Fibroblast of lung (primary cell): Measurements from ENCODE around the gene TTC9C. TPM values are rescaled to one million over a fixed set of nuclear protein-coding genes. Genes with fewer than 3 reads are reported as not detected.

Experiments
- DNase-seq, 2 donors: peaks; one replicate each; pipeline versions ENCODE4 v3.0.0 to v3.0.0-alpha.2; 2010; ENCODE audit warnings: low read depth in 2 of 2
- H2AFZ ChIP-seq: 2 replicates; pipeline ENCODE4 v1.5.1; 2012; ENCODE audit warnings: low read length, control low read depth, inconsistent platforms
- H3K27ac ChIP-seq: 2 replicates; pipeline ENCODE4 v1.5.1; 2011; ENCODE audit warnings: low read length, control low read depth; ENCODE audit not compliant: insufficient read depth
- H3K27me3 ChIP-seq: 2 replicates; pipeline ENCODE4 v1.5.1; 2011; ENCODE audit warnings: mild to moderate bottlenecking, low read length; ENCODE audit not compliant: control insufficient read depth, insufficient read depth
- H3K36me3 ChIP-seq: 2 replicates; pipeline ENCODE4 v1.5.1; 2011; ENCODE audit warnings: low read length; ENCODE audit not compliant: control insufficient read depth, insufficient read depth
- H3K4me1 ChIP-seq: 2 replicates; pipeline ENCODE4 v1.5.1; 2011; ENCODE audit warnings: low read length; ENCODE audit not compliant: control insufficient read depth, insufficient read depth; ENCODE audit errors: extremely low read depth
- H3K4me2 ChIP-seq: 2 replicates; pipeline ENCODE4 v1.5.1; 2011; ENCODE audit warnings: low read length, control low read depth; ENCODE audit not compliant: insufficient read depth; ENCODE audit errors: extremely low read depth
- H3K4me3 ChIP-seq, 4 experiments: fragments of 200-600 bp in 1 of 4; sonication (generic) in 1 of 4; replicated peaks in 1 of 4; 2 replicates each; pipeline ENCODE4 v1.5.1; 2011 to 2016; ENCODE audit warnings: low read length in 4 of 4, low read depth in 3 of 4, mild to moderate bottlenecking in 3 of 4, control low read depth in 2 of 4, inconsistent platforms in 1 of 4, mixed read lengths in 1 of 4; ENCODE audit not compliant: insufficient read depth in 1 of 4; ENCODE audit errors: control extremely low read depth in 1 of 4
- H3K79me2 ChIP-seq: 2 replicates; pipeline ENCODE4 v1.5.1; 2012; ENCODE audit warnings: mild to moderate bottlenecking, low read length, inconsistent platforms; ENCODE audit not compliant: control insufficient read depth, insufficient read depth
- H3K9ac ChIP-seq: 2 replicates; pipeline ENCODE4 v1.5.1; 2011; ENCODE audit warnings: mild to moderate bottlenecking, low read length, control low read depth; ENCODE audit not compliant: insufficient read depth
- H3K9me3 ChIP-seq: 2 replicates; pipeline ENCODE4 v1.5.1; 2012; ENCODE audit warnings: low read depth, low read length; ENCODE audit not compliant: control insufficient read depth, insufficient read depth
- H4K20me1 ChIP-seq: 2 replicates; pipeline ENCODE4 v1.5.1; 2011; ENCODE audit warnings: low read length; ENCODE audit not compliant: control insufficient read depth, insufficient read depth; ENCODE audit errors: extremely low read depth
- EZH2 ChIP-seq: IDR thresholded peaks from 2 replicates; pipeline ENCODE4 v1.5.1; 2012; ENCODE audit warnings: low read length, control low read depth, mild to moderate bottlenecking; ENCODE audit errors: missing control alignments
- polyA plus RNA-seq, 2 donors: library from polyadenylated mRNA; depleted of rRNA in 1 of 2; stranded (reverse) in 1 of 2; unstranded in 1 of 2; fragments of >200 nt; gene quantifications; 2 replicates each; pipeline ENCODE4 v1.2.1, GENCODE V29; 2011 to 2012; ENCODE audit warnings: missing spikeins in 1 of 2
- total RNA-seq: library from RNA; depleted of rRNA; stranded (reverse); fragments of >200 nt; gene quantifications from 2 replicates; pipeline ENCODE4 v1.2.1, GENCODE V29; 2014
- TF ChIP-seq, protein P1 (sequence below), 2 donors: IDR thresholded peaks in 1 of 2; conservative IDR thresholded peaks in 1 of 2; 1 replicate in 1 of 2; 2 replicates in 1 of 2; pipeline ENCODE4 v1.5.1; 2011 to 2012; ENCODE audit warnings: low read length in 2 of 2, control low read depth in 1 of 2, inconsistent platforms in 1 of 2, low read depth in 1 of 2, mild to moderate bottlenecking in 1 of 2

Gene TTC9C
- total and polyA plus RNA-seq, 2 donors (not counting 1 experiment from before 2014, with no cell fraction given): 26.1 to 44.4 TPM

DNA sequence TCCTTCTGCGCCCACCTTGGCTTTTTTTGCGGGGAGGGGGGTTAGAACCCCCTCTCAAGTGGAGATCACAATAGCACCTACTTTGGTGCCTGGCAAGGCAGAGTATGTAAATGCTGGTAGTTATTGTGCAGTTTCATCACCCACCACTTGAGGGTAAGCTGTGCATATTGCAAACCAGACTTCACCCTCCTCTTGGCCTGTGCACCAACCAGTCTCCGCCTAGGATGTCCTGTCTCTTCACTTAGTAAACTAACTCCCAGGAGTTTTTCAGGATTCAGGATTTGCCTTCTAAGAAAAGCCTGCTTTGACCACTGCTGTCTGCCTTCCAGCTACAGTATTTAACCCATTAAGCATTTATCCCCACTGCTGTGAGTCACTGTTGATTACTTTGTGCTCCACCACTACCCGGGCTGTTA, 47.5 kb upstream of the TTC9C start:
- peaks cover 13% of the 10 kb centered on the region for H3K79me2 ChIP-seq
- H3K4me1 ChIP-seq: peaks cover 5% of the 10 kb centered on the region
- H3K9ac ChIP-seq: no peak overlapping the region
- peak; percentile 77 to 89 for DNase-seq
- no peak overlapping the region for H3K4me3 ChIP-seq
- no peak for TF ChIP-seq EZH2
- TF ChIP-seq, protein P1, sequence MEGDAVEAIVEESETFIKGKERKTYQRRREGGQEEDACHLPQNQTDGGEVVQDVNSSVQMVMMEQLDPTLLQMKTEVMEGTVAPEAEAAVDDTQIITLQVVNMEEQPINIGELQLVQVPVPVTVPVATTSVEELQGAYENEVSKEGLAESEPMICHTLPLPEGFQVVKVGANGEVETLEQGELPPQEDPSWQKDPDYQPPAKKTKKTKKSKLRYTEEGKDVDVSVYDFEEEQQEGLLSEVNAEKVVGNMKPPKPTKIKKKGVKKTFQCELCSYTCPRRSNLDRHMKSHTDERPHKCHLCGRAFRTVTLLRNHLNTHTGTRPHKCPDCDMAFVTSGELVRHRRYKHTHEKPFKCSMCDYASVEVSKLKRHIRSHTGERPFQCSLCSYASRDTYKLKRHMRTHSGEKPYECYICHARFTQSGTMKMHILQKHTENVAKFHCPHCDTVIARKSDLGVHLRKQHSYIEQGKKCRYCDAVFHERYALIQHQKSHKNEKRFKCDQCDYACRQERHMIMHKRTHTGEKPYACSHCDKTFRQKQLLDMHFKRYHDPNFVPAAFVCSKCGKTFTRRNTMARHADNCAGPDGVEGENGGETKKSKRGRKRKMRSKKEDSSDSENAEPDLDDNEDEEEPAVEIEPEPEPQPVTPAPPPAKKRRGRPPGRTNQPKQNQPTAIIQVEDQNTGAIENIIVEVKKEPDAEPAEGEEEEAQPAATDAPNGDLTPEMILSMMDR (conservative IDR thresholded peaks at IDR 0.05 in 1 of 2, IDR thresholded peaks at IDR 0.05 in 1 of 2; ENCODE audit: low read depth in 1 of 2, low read length in 2 of 2): peak; percentile 63 to 75
- no peaks in the 10 kb centered on the region for H3K27me3 ChIP-seq
- H3K27ac ChIP-seq: peak overlapping the region; percentile 48
- no peaks in the 10 kb centered on the region for H3K9me3 ChIP-seq
- H3K4me2 ChIP-seq: no peak overlapping the region
- peak overlapping the region; percentile 38 for H2AFZ ChIP-seq
- H4K20me1 ChIP-seq: no peaks in the 10 kb centered on the region
- H3K36me3 ChIP-seq: peaks cover 7% of the 10 kb centered on the region

DNA sequence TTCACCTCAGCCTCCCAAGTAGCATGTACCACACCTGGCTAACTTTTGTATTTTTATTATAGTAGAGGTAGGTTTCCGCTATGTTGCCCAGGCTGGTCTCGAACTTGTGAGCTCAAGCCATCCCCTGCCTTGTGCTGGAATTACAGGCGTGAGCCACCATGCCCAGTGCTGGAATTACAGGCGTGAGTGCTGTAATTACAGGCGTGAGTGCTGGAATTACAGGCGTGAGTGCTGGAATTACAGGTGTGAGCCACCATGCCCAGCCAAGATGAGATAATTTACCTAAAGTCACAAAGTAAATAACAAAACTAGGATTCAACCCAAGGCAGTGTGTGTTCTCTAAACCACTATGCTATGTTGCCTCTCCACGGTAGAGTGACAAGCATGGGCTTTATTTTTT, 45.8 kb upstream of the TTC9C start:
- Histone ChIP-seq H3K36me3 (peaks cover under 1% of the 10 kb centered on the region), H3K9ac (no peak overlapping the region), H4K20me1 (no peaks in the 10 kb centered on the region), H3K79me2 (peaks cover 11% of the 10 kb centered on the region), H3K4me1 (peaks cover 5% of the 10 kb centered on the region), H3K4me2 (no peak overlapping the region), H3K27me3 (no peaks in the 10 kb centered on the region), H3K9me3 (no peaks in the 10 kb centered on the region), H3K27ac (no peak overlapping the region), H2AFZ (no peak overlapping the region), H3K4me3 (no peak overlapping the region)
- no peak for TF ChIP-seq EZH2
- TF ChIP-seq, protein P1 (conservative IDR thresholded peaks at IDR 0.05 in 1 of 2, IDR thresholded peaks at IDR 0.05 in 1 of 2; ENCODE audit: low read depth in 1 of 2, low read length in 2 of 2): no peak
- no peak for DNase-seq

DNA sequence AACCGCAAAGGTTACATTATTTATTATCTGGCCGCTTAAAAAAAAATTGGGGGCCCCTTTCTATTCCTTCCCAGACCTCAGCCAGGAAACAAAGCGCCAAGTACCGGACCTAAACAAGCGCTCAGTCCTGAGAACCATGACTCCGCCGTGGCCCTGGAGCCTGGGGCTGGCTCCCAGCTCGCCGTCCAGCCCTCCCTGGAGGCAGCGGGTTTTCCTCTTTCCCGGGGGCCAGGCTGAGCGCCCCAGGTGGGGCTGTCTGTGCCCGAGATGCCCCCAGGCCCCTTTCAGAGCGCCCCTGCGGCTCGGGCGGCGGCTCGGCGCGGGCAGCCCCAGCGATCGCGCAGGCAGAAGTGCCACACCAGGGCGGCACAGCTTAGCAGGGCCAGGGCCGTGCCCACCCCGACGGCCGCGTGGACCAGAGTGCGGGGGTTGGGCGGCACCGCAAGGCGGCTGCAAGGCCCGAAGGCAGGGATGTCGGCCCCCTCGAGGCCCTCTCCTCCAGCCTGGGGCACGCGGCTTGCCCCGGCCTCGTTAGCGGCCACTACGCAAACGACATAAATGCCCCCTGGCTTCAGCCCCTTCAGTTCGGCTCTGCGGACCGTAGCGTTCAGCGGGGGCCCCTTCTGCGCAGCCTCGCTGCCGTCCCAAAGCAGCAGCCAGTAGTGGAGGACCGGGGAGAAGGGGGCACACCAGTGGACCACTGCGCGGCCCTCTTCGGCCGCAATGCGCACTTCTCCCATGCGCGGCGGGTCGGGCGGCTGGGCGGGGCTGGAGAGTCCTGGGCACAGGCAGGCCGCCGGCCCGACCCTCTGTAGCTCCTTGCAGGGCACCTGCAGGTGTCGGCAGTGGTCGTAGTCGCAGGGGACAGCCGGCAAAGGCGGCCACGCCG, 40.5 kb upstream of the TTC9C start:
- Histone ChIP-seq H3K4me2 (peak overlapping the region; percentile 83), H3K9me3 (no peaks in the 10 kb centered on the region), H3K4me1 (peaks cover 9% of the 10 kb centered on the region), H3K4me3 (peak overlapping the region; percentile 33 to 67 (median 52)), H3K27me3 (no peaks in the 10 kb centered on the region), H4K20me1 (no peaks in the 10 kb centered on the region), H3K9ac (peak overlapping the region; percentile 7), H3K79me2 (no peaks in the 10 kb centered on the region), H3K27ac (no peak overlapping the region), H2AFZ (peak overlapping the region; percentile 33), H3K36me3 (peaks cover 16% of the 10 kb centered on the region)
- TF ChIP-seq, protein P1 (conservative IDR thresholded peaks at IDR 0.05 in 1 of 2, IDR thresholded peaks at IDR 0.05 in 1 of 2; ENCODE audit: low read depth in 1 of 2, low read length in 2 of 2): no peak
- TF ChIP-seq EZH2: no peak
- no peak for DNase-seq
